HepG2 (cell line): ENCODE results near the gene ERP44. TPM values are rescaled to one million over a fixed set of nuclear protein-coding genes. Genes with fewer than 3 reads are reported as not detected.

ENCODE experiments used
- ATAC-seq: fragments of 200-7000 bp; cut with Tn5 transposase; 3 replicates; pipeline ENCODE4 v1.9.1; 2020; ENCODE audit warnings: mild to moderate bottlenecking, moderate library complexity
- BruUV-seq: library from RNA; stranded (reverse); fragments of 400-500 nt; replicated peaks from 2 replicates; lab custom pipeline; 2021; lab: Mats Ljungman, UMichigan
- CTCF ChIA-PET: fragments of 300-600 bp; formaldehyde crosslinking; extraction: SDS; loops from one replicate; lab custom pipeline; 2021; ENCODE audit warnings: low total read pairs, inconsistent platforms, low intra/inter-chr PET ratio; lab: Yijun Ruan, JAX
- POLR2A ChIA-PET: fragments of 350-600 bp; sonication (Branson Sonifier 250); formaldehyde crosslinking; loops from one replicate; lab custom pipeline; 2020; ENCODE audit warnings: antibody characterized with exemption, inconsistent platforms; lab: Yijun Ruan, JAX
- DNase-seq: peaks from one replicate; pipeline ENCODE4 v3.0.0-alpha.2; 2015; ENCODE audit warnings: low spot score
- FAIRE-seq: peaks from 3 replicates; lab custom pipeline; 2011; peaks lifted over from hg19 to GRCh38; lab: Jason Lieb, UNC
- H2AFZ ChIP-seq: one replicate; pipeline ENCODE4 v1.6.1; 2011; ENCODE audit warnings: low read length, inconsistent platforms
- H3K27ac ChIP-seq: fragments of 300-600 bp; 3 replicates; pipeline ENCODE4 v1.8.0; 2011; ENCODE audit warnings: mixed run types, mild to moderate bottlenecking, mixed read lengths, low read length, inconsistent platforms; ENCODE audit not compliant: insufficient read depth; ENCODE audit errors: extremely low read length
- H3K27me3 ChIP-seq, 2 experiments: fragments of 200-600 bp in 1 of 2; 2 replicates in 1 of 2; 3 replicates in 1 of 2; pipeline versions ENCODE4 v1.6.0 to v1.8.0; 2011; ENCODE audit warnings: low read length in 2 of 2, mild to moderate bottlenecking in 2 of 2, moderate library complexity in 2 of 2, inconsistent platforms in 1 of 2; ENCODE audit not compliant: insufficient read depth in 2 of 2, control insufficient read depth in 1 of 2
- H3K36me3 ChIP-seq, 2 experiments: fragments of 200-600 bp in 1 of 2; replicated peaks in 1 of 2; 2 replicates in 1 of 2; 3 replicates in 1 of 2; pipeline versions ENCODE4 v1.5.1 to v1.8.0; 2011; ENCODE audit warnings: low read length in 2 of 2, inconsistent platforms in 1 of 2; ENCODE audit not compliant: insufficient read depth in 2 of 2, control insufficient read depth in 1 of 2
- H3K4me1 ChIP-seq: 2 replicates; pipeline ENCODE4 v1.5.1; 2012; ENCODE audit warnings: low read length, inconsistent platforms; ENCODE audit not compliant: insufficient read depth
- H3K4me2 ChIP-seq: 2 replicates; pipeline ENCODE4 v1.6.0; 2011; ENCODE audit warnings: low read depth, low read length, inconsistent platforms
- H3K4me3 ChIP-seq, 3 experiments: fragments of 200-600 bp in 1 of 3; sonication (generic), shearing (Covaris generic) in 1 of 3; replicated peaks in 1 of 3; 2 replicates each; pipeline ENCODE4 v1.5.1; 2011 to 2016; ENCODE audit warnings: low read length in 3 of 3, inconsistent platforms in 2 of 3, low read depth in 2 of 3, mild to moderate bottlenecking in 2 of 3, control low read depth in 1 of 3, mixed read lengths in 1 of 3; ENCODE audit not compliant: insufficient read depth in 1 of 3
- H3K79me2 ChIP-seq: one replicate; pipeline ENCODE4 v1.6.1; 2011; ENCODE audit warnings: low read length, inconsistent platforms; ENCODE audit not compliant: insufficient read depth
- H3K9ac ChIP-seq: 2 replicates; pipeline ENCODE4 v1.6.0; 2011; ENCODE audit warnings: mild to moderate bottlenecking, low read depth, low read length, inconsistent platforms; ENCODE audit not compliant: insufficient read depth
- H3K9me3 ChIP-seq: 2 replicates; pipeline ENCODE4 v1.5.1; 2012; ENCODE audit warnings: mild to moderate bottlenecking, low read length
- H4K20me1 ChIP-seq: 2 replicates; pipeline ENCODE4 v1.6.0; 2011; ENCODE audit warnings: inconsistent platforms, mild to moderate bottlenecking, low read length, moderate library complexity; ENCODE audit not compliant: insufficient read depth
- CCDC6 ChIP-seq: sonication (generic); formaldehyde crosslinking; IDR thresholded peaks from 2 replicates; pipeline ENCODE4 v1.8.1; 2022; ENCODE audit warnings: mild to moderate bottlenecking, missing genetic modification reagents, moderate library complexity
- CEBPZ ChIP-seq: IDR thresholded peaks from 2 replicates; pipeline ENCODE4 v1.6.1; 2012; ENCODE audit warnings: low read length, improper control_type of control experiment
- ESRRA ChIP-seq: sonication (generic); formaldehyde crosslinking; IDR thresholded peaks from 2 replicates; pipeline ENCODE4 v1.5.1; 2020; ENCODE audit warnings: mild to moderate bottlenecking, low read depth, missing genetic modification reagents
- HDAC2 ChIP-seq: sonication (generic); formaldehyde crosslinking; IDR thresholded peaks from 2 replicates; pipeline ENCODE4 v1.4.0; 2020; ENCODE audit warnings: missing genetic modification reagents
- HNRNPUL1 ChIP-seq: fragments of 200-400 bp; formaldehyde crosslinking; IDR thresholded peaks from 2 replicates; pipeline ENCODE4 v1.6.1; 2017; ENCODE audit warnings: low read depth, mild to moderate bottlenecking, low read length, moderate library complexity
- KAT7 ChIP-seq: IDR thresholded peaks from 2 replicates; pipeline ENCODE4 v1.6.1; 2018; ENCODE audit warnings: borderline replicate concordance, missing compliant biosample characterization
- PATZ1 ChIP-seq: sonication (generic); formaldehyde crosslinking; IDR thresholded peaks from 2 replicates; pipeline ENCODE4 v1.4.0; 2020; ENCODE audit warnings: missing genetic modification reagents
- PHF8 ChIP-seq: sonication (generic); formaldehyde crosslinking; IDR thresholded peaks from 2 replicates; pipeline ENCODE4 v1.5.0; 2020; ENCODE audit warnings: missing genetic modification reagents
- SNAPC5 ChIP-seq: sonication (generic); formaldehyde crosslinking; IDR thresholded peaks from 2 replicates; pipeline ENCODE4 v1.8.1; 2023; ENCODE audit warnings: mild to moderate bottlenecking, missing genetic modification reagents, borderline replicate concordance
- ZNF329 ChIP-seq: sonication (generic); formaldehyde crosslinking; IDR thresholded peaks from 2 replicates; pipeline ENCODE4 v1.9.0; 2021; ENCODE audit warnings: low read depth, mild to moderate bottlenecking, missing genetic modification reagents
- ZNF605 ChIP-seq: sonication (generic); formaldehyde crosslinking; IDR thresholded peaks from 2 replicates; pipeline ENCODE4 v1.8.0; 2022; ENCODE audit warnings: mild to moderate bottlenecking, missing genetic modification reagents
- whole genome bisulfite sequencing: methylation state at CpG from one replicate; pipeline ENCODE4 v1.1.6; 2017; ENCODE audit warnings: low lambda C conversion rate; 5-methylcytosine and 5-hydroxymethylcytosine counted together
- in situ Hi-C: cut with HindIII; loops from 2 replicates; pipeline ENCODE4 v1.10.0; 2017; ENCODE audit warnings: low pct_unique_long_range_greater_than_20kb; ENCODE audit not compliant: extremely low pct_ligation_motif_present
- intact Hi-C: fragments of 100-400 bp; cut with micrococcal nuclease; formaldehyde crosslinking; loops from one replicate; pipeline ENCODE4 v1.10.0; 2022; ENCODE audit not compliant: unreplicated experiment
- polyA plus RNA-seq, 8 experiments: library from polyadenylated mRNA; depleted of rRNA in 3 of 8; stranded (reverse) in 7 of 8; unstranded in 1 of 8; fragments of >200 nt; fragmentation: Illumina TruSeq in 4 of 8; extraction: Trizol in 4 of 8; gene quantifications; 2 replicates each; pipeline versions ENCODE4 v1.2.1 to v1.2.3, GENCODE V29; 2011 to 2016; ENCODE audit warnings: low read depth in 4 of 8, missing spikeins in 1 of 8, mixed read lengths in 1 of 8; ENCODE audit not compliant: insufficient read depth in 1 of 8
- total RNA-seq, 5 experiments: library from RNA; depleted of rRNA; stranded (reverse); fragments of >200 nt; fragmentation: Illumina TruSeq; extraction: Trizol; gene quantifications; 2 replicates each; pipeline ENCODE4 v1.2.3, GENCODE V29; 2016; ENCODE audit warnings: low read depth in 1 of 5

The ERP44 gene
- total and polyA plus RNA-seq, 2 of the 13 experiments (the other 11 are each of a cell fraction or from before 2014, with no cell fraction given): 8.9 to 13.8 TPM

GRCh38 chr9:100027543-100027942 is 71.3 kb downstream of the ERP44 start:
- Histone ChIP-seq H4K20me1 (peaks cover 7% of the 10 kb centered on the region; the same call in 1 of the 2 replicates), H3K36me3 (peaks cover 1 to 4% of the 10 kb centered on the region in 2 experiments; a peak in 1 of 5 replicates), H2AFZ (no peak overlapping the region), H3K4me3 (no peak overlapping the region), H3K27ac (no peak overlapping the region), H3K4me2 (no peak overlapping the region), H3K27me3 (no peaks in the 10 kb centered on the region), H3K79me2 (no peaks in the 10 kb centered on the region), H3K4me1 (no peaks in the 10 kb centered on the region), H3K9me3 (no peaks in the 10 kb centered on the region), H3K9ac (no peak overlapping the region)
- BruUV-seq: no TSS peak
- 97% methylated on average over 2 of the region's 2 CpGs for WGBS
- intact Hi-C loops (no loop called here), in situ Hi-C loops (loop anchor here (10.0 to 25.0 kb wide), 3 partner anchors 187 to 560 kb away; partner anchors contain the start of gene CAVIN4)
- CTCF ChIA-PET: interaction anchor here (1.8 kb wide), 2 partner anchors 189 to 568 kb away, joined by 5 to 7 read pairs; no protein-coding TSS in a partner anchor
- ATAC-seq (no peak), FAIRE-seq (no peak), DNase-seq (no peak)
- no peak for TF ChIP-seq PHF8 (CRISPR knock-in tag)
- TF ChIP-seq ZNF329 (CRISPR knock-in tag): no peak
- TF ChIP-seq HNRNPUL1: no peak
- TF ChIP-seq CEBPZ: no peak
- no peak for TF ChIP-seq ZNF605 (CRISPR knock-in tag)
- no peak for TF ChIP-seq KAT7
- no peak for TF ChIP-seq ESRRA (CRISPR knock-in tag)
- TF ChIP-seq CCDC6 (CRISPR knock-in tag): no peak
- TF ChIP-seq SNAPC5 (CRISPR knock-in tag): no peak
- TF ChIP-seq HDAC2: no peak
- no peak for TF ChIP-seq PATZ1 (CRISPR knock-in tag)
- POLR2A ChIA-PET: no interaction called here
